HG03460 (cell line): Measurements from ENCODE around the gene LILRA2.
A peak's percentile ranks its signal among the peaks of the same experiment; 100 is the strongest.
"Not testable (repeated sequence)": the region's sequence is repeated elsewhere in the genome, so short reads cannot be mapped to it uniquely, and the experiment has no call there.

Experiments
- ATAC-seq: cut with Tn5 transposase; IDR thresholded peaks from one replicate; pipeline ENCODE4 v1.9.1; 2021; ENCODE audit not compliant: unreplicated experiment

Gene LILRA2

DNA sequence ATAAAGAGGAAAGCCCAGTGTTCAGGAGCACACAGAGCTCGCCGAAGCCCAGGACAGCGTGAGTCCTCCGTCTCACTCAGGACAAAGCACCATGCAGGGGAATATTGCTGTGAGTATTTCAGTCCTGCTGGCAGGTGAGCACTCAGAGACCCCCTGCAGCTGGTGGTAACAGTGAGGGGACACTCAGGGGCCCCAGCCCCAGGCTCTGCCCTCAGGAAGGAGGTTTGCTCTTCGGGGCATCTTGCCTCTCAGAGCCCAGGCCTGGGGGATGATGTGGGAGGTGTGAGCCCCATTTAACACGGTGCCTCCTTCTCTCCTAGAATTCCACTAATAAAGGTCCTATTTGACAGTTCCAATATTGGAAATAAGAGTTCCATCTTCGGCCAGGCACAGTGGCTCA, 34.6 kb downstream of the LILRA2 start:
- no peak for ATAC-seq

DNA sequence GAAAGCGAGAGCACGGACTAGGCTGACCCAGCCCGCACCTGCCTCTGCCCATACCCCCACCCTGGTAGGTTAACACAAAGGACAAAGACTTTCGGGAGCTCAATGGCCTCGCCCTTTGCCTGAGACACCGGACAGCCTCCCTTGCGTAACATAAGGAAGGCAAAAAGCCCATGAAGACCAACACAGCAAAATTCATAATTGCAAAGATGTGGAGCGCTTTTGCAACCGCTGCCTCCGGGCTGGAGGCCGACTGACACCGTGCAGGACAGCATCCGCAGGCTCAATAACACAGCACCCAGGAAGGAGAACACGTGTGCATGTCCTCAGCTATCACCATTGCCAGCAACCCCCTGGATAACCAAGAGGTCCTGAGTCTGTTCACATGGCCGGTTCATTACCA, 35.2 kb downstream of the LILRA2 start:
- no peak for ATAC-seq

DNA sequence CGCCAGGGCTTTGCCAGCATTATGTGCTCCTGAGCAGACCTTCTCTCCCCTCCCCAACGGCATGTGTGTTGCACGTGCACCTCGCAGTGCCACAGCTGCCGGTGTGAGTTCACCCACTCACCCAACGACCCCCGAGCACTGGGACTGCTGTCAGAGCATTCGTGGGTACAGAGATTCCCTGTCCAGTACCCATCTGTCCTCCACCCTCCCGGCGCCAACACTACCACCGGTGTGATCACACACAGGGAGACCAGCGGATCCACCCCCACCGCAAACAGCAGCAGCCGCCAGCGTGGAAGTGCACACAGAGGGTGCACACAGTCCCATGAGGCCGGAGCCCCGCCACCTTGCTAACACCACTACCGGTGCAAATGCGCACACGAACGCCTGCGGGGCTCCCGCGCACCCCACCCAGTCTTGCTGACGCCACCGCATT, 35.8 kb downstream of the LILRA2 start:
- no peak for ATAC-seq

DNA sequence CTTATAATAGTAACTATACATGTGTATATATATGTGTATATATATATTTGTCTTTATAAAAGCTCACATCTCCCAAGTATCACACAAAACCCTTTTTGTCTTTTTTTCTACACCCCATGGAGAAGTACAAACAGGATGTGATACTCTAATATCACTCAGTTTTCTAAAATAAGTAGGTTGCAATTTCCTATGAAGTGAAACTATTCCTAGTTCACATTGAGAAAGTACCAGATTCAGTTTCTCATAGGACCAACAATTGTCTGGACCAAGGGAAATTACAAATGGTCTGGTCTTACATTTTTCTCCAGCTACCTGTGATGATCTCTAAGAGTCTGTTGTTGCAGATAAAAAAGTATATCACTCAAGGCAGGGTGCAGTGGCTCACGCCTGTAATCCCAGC, 38.8 kb downstream of the LILRA2 start:
- no peak for ATAC-seq

DNA sequence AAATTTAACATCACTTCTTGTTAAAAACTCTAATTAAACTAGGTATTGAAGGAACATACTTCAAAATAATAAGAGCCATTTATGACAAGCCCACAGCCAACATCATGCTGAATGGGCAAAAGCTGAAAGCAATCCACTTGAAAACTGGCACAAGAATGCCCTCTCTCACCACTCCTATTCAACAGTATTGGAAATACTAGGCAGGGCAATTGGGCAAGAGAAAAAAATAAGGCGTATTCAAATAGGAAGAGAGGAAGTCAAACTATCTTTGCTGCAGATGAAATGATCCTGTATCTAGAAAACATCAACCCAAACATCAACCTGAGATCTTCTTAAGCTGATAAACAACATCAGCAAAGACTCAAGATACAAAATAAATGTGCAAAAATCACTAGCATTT, 41.1 kb downstream of the LILRA2 start:
- no peak for ATAC-seq

DNA sequence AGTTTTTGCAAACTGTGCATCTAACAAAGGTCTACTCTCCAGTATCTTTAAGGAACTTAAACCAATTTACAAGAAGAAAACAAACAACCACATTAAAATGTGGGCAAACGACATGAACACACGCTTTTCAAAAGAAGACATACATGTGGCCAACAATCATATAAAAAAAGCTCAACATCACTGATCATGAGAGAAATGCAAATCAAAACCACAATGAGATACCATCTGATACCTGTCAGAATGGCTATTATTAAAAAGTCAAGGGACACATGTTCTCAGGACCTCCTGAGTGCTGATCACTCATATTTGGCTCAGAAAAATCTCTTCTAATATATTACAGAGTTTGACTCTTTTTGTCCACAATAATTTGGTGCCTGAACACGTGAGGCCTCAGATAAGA, 42.5 kb downstream of the LILRA2 start:
- ATAC-seq = peak; percentile 27

DNA sequence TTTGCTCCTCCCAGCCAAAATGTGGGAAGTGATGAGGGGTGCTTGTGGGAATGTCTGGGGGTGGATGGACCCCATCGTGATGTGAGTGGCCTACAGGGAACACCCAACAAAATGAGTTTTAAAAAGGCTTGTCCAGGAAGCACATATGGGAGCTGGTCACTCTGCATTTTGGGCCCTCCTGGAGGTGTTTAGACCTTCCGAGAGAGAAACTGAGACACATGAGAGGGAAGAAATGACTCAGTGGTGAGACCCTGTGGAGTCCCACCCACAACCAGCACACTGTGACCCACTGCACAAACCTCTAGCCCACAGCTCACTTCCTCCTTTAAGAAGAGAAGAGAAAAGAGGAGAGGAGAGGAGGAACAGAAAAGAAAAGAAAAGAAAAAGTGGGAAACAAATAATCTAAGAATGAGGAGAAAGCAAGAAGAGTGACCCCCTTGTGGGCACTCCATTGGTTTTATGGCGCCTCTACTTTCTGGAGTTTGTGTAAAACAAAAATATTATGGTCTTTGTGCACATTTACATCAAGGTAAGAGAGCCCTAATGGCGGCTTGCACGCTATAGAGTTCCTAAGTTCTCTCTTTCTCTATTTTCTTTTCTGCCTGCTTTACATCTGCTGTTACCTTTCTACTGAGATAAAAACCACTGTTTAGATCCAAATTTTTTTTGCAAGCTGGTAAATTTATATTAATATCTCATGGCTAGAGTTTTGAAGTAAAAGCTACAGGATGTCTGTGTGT, 43.4 kb downstream of the LILRA2 start:
- peak; percentile 74 for ATAC-seq

DNA sequence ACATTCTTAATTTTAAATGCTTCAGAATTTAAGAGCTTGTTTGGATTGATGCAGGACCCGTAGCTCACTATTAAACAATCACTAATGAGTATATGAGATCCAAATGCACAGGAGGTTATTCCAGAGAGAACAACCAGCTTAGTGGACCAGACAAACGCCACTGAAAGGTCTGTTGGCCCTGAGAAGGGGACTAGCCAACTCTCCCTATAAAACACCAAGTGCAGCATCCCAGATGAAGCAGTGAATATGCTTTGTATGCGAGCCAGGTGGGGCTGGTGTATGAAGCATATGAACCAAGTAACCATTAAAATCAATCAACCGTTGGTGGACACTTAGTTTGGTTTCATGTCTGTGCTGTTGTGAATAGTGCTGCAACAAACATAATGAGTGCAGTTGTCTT, 46.9 kb downstream of the LILRA2 start:
- ATAC-seq = no peak

DNA sequence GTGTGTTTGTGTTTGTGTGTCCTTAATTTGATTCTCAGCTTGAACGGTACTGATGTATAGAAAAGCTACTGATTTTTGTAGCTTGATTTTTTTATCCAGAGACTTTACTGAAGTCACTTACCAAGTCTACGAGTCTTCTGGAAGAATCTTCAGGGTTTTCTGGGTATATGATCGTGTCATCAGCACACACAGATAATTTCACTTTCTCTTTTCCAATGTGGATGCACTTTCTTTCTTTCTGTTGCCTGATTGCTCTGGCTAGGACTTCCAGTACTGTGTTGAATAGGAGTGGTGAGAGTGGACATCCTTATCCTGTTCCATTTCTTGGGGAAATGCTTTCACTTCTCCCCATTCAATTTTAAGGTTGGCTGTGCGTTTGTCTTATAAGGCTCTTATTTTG, 48.8 kb downstream of the LILRA2 start:
- no peak for ATAC-seq

DNA sequence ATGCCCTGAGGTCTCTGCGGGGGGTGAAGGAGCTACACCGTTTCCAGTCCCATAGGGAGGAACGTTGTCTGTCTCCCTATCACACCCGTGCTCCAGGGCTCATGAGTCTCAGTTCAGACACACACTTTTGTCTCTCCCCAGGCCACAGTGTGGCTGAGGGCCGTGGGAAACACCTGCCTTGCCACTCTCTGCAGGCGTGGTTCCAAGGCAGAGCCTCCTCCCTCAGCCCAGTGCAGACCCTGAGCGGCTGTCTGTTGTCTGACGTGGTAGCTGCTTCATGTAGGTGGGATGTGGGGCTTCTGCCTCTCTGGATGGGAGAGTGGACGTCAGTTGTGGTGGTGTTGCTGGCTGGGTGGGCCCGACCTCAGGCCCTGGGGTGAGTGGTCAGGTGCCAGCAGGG, 50.6 kb downstream of the LILRA2 start:
- ATAC-seq = not testable (repeated sequence)

DNA sequence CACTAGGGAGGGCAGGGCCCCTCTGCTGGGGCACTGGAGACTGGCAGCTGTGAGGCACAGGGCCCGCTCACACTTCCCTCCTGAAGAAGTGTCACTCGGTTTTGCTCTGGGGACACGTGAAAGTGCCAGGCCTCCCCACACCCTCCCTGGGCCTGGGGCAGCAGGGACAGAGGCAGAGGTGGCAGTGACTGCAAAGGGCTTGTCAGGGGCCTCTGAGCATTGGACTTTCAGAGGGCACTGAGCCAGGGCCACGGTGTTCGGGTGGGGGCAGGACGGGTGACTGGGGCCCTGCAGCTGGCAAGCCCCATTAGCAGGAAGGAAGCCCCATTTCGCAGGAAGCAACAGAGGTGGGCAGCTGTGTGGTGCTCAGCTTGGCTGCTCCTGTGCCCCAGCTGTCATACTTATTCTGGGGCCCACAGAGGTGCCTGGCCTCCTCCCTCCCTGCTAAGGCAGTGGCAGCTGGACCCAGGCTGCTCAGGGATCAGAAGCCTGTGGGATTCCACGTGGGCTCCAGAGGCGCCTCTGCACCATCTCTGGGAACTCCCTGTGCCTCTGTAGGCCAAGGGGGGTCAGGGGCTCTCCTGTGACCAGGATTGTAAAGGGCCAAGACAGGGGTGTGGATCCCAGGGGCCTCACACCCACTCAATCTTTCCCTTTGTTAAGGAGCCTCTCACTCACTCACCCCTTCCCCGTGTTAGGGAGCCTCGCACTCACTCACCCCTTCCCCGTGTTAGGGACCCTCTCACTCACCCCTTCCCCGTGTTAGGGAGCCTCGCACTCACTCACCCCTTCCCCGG, 51.5 kb downstream of the LILRA2 start:
- not testable (repeated sequence) for ATAC-seq

DNA sequence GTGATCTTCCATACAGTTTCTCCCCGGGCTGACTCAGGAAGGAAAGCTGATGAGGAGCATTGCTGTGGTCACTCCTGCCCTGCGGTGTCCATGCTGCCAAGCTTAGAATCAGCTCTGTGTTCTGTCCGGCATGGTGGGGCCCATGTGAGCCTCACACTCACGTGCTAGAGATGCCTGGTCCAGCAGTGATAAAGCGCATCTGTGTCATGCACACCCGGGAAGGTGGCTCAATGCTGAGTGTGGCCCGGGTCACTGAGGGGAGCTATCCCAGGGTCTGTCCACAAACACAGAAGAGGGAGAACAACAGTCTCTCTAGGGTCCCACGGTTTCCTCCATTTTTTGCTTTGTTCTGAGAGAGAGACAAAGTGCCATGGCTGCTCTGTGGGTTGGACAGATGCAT, 53.2 kb downstream of the LILRA2 start:
- ATAC-seq = no peak

DNA sequence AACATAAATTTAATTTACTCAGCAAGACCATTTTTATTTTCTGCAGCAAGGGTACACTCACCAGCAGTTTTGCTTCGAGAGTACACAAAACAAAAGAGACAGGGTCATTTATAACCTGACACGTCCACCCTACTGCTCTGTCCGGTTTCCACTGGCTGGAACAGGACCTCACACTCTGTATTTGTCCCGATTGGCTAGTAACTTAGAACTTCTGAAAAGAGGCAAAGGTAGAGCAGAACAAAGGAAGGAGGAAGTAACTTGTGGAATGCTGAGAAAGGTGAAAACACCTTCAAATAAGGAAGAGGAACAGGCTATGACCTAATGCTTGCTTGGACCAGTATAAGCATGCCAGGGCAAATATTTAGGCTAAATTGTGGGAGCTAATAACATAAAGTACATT, 54.3 kb downstream of the LILRA2 start:
- not testable (repeated sequence) for ATAC-seq

DNA sequence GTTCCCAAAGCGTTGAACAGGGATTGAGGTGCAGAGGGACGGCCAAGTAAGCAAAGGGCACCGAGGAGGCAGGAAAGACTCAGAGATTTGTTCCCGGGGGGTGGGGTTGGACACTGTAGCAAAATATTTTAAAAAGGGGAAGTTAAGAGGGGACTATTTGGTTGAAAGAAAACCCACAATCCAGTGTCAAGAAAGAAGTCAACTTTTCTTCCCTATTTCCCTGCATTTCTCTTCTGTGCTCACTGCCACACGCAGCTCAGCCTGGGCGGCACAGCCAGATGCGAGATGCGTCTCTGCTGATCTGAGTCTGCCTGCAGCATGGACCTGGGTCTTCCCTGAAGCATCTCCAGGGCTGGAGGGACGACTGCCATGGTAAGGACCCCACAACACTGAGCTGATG, 56.7 kb downstream of the LILRA2 start, which contains the start of gene LILRB1:
TSS of gene LILRB1 (plus strand) at position 223 of the 400 bp plus-strand sequence. CDS start 590 bp downstream, outside the sequence.
- not testable (repeated sequence) for ATAC-seq

DNA sequence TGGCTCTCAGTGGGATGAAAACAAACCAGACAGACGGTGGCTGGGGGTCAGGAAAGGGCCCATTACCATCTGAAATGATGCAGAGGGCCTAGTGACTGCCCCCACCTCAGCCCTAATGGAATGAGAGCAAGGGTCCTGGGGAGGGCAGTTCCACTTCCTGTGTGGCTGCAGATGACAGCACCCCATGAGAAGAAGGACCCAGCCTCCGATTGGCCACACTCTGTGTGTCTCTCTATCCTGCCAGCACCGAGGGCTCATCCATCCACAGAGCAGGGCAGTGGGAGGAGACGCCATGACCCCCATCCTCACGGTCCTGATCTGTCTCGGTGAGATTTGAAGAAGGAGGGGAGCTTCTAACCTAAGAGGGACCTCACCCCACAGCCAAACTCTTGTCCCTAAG, 57.2 kb downstream of the LILRA2 start:
- no peak for ATAC-seq

DNA sequence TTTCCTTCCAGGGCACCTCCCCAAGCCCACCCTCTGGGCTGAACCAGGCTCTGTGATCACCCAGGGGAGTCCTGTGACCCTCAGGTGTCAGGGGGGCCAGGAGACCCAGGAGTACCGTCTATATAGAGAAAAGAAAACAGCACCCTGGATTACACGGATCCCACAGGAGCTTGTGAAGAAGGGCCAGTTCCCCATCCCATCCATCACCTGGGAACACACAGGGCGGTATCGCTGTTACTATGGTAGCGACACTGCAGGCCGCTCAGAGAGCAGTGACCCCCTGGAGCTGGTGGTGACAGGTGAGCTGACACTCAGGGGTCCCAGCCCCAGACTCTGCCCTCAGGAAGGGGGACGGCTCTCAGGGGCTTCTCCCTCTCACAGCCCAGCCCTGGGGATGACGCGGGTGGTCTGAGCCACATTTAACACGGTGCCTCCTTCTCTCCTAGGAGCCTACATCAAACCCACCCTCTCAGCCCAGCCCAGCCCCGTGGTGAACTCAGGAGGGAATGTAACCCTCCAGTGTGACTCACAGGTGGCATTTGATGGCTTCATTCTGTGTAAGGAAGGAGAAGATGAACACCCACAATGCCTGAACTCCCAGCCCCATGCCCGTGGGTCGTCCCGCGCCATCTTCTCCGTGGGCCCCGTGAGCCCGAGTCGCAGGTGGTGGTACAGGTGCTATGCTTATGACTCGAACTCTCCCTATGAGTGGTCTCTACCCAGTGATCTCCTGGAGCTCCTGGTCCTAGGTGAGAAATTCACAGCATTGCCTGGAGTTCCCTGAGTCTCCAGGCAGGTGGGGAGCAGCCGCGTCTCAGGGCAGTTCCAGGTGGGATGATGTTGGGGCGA, 58.1 kb downstream of the LILRA2 start:
- not testable (repeated sequence) for ATAC-seq

DNA sequence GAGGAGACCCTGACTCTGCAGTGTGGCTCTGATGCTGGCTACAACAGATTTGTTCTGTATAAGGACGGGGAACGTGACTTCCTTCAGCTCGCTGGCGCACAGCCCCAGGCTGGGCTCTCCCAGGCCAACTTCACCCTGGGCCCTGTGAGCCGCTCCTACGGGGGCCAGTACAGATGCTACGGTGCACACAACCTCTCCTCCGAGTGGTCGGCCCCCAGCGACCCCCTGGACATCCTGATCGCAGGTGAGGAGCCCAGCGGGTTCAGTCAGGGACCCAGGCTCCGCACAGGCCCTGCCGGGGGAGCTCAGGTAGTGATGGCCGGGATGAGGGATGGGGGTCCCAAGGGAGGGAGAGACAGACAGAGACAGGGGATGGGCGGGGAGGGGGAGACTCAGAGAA, 58.9 kb downstream of the LILRA2 start:
- not testable (repeated sequence) for ATAC-seq

DNA sequence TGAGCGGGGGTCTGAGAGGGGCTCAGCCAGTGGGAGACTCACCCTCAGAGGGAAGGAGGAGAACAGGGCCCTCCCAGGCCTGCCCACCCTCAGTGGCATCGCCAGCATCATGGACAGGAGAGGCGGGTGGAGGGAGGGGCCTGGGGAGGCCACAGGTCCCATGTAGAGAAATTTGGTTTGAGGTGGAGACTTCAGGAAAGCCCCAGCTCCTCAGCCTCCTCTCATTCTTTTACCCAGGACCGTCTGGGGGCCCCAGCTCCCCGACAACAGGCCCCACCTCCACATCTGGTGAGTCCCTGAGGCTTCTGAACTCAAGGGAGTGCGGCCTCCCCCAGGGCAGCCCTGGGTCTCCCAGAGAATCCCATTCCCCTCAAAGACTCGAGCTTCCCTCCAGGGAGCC, 59.8 kb downstream of the LILRA2 start:
- ATAC-seq = no peak

DNA sequence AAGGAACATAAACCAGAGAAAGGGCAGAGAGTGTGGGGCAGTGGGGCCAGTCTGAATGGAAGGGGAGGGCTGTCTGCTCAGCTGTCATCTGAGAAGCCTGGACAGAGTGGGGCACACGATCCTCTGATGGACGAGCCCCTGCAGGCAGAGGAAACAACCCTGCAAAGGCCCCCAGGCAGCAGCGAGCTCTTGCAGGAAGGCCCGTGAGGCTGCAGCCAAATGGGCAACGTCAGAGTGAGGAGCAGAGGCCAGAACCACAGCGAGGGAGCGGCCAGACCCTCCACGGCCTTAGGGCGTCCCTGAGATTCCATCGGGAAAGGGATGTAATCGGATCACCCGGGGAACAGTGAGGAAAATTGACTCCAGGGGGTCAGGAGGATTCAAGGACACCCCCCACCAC, 62.5 kb downstream of the LILRA2 start:
- not testable (repeated sequence) for ATAC-seq

DNA sequence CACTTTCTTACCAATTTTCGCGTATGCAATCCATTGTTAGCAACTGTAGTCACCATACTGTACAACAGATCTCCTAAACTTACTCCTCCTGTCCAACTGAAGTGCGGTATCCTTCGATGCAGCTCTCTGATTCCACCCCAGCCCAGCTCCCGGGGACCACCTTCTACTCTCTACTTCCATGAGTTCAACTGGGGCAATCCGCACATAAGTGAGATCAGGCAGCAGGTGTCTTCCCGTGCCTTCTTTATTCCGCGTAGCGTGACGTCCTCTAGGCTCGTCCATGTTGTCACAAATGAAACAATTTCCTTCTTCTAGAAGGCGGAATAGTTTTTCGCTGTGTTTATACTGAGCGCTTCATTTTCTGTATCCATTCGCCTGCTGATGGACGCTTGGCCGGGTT, 65.1 kb downstream of the LILRA2 start:
- no peak for ATAC-seq
